ENCODE data around the gene PTPRB.

- TF ChIP-seq RAD21 (IDR thresholded peaks at IDR 0.05; ENCODE audit: low read depth): no peak
- TF ChIP-seq TEAD4 (IDR thresholded peaks at IDR 0.05): no peak
- TF ChIP-seq EGR1 (IDR thresholded peaks at IDR 0.05): no peak
Observed at GRCh38 chr12:70584332-70584731, 52.9 kb downstream of the PTPRB start.
